T-helper 2 cell (primary cell): ENCODE results near the gene DCC.

Experiments
- DNase-seq, 5 experiments: peaks; one replicate each; pipeline versions ENCODE4 v3.0.0 to v3.0.0-alpha.2; 2012 to 2022

Gene DCC

GRCh38 chr18:52427521-52428175, 87.7 kb downstream of the DCC start:
- DNase-seq = no peak

GRCh38 chr18:52431683-52432082, 91.7 kb downstream of the DCC start:
- DNase-seq = no peak

- DNase-seq = no peak
These were observed 93.8 kb downstream of the DCC start for GRCh38 chr18:52433797-52434196.

GRCh38 chr18:52435301-52435700, 95.3 kb downstream of the DCC start:
- DNase-seq = no peak

- DNase-seq = no peak
These were observed 97.2 kb downstream of the DCC start for GRCh38 chr18:52437161-52437560.

- no peak for DNase-seq
These were observed 99.5 kb downstream of the DCC start for GRCh38 chr18:52439457-52439856.

GRCh38 chr18:52441794-52442193, 101.8 kb downstream of the DCC start:
- DNase-seq = no peak

- DNase-seq = no peak
These were observed 102.7 kb downstream of the DCC start for GRCh38 chr18:52442686-52443085.

- DNase-seq = no peak
These were observed 111.3 kb downstream of the DCC start for GRCh38 chr18:52451256-52451655.

- no peak for DNase-seq
These were observed 111.9 kb downstream of the DCC start for GRCh38 chr18:52451851-52452250.

- DNase-seq = no peak
These were observed 112.4 kb downstream of the DCC start for GRCh38 chr18:52452427-52452826.

- no peak for DNase-seq
These were observed 119.9 kb downstream of the DCC start for GRCh38 chr18:52459890-52460289.

GRCh38 chr18:52462853-52463252, 122.9 kb downstream of the DCC start:
- no peak for DNase-seq

- DNase-seq = no peak
These were observed 125.4 kb downstream of the DCC start for GRCh38 chr18:52465391-52465790.

- no peak for DNase-seq
These were observed 128.5 kb downstream of the DCC start for GRCh38 chr18:52468496-52468895.

- DNase-seq = no peak
These were observed 135.3 kb downstream of the DCC start for GRCh38 chr18:52475325-52475724.

- DNase-seq = no peak
These were observed 141.1 kb downstream of the DCC start for GRCh38 chr18:52481116-52481515.

- DNase-seq = no peak
These were observed 145.0 kb downstream of the DCC start for GRCh38 chr18:52484977-52485376.

- DNase-seq = no peak
These were observed 146.1 kb downstream of the DCC start for GRCh38 chr18:52486052-52486451.

GRCh38 chr18:52489396-52490306, 149.7 kb downstream of the DCC start:
- DNase-seq = no peak

GRCh38 chr18:52496426-52496825, 156.4 kb downstream of the DCC start:
- DNase-seq = no peak

GRCh38 chr18:52499016-52499415, 159.0 kb downstream of the DCC start:
- no peak for DNase-seq

GRCh38 chr18:52499644-52500043, 159.6 kb downstream of the DCC start:
- no peak for DNase-seq

- no peak for DNase-seq
These were observed 164.6 kb downstream of the DCC start for GRCh38 chr18:52504589-52504988.
